SK-N-SH treated with all-trans-retinoic acid at 6 μM for 48 hours (cell line): Measurements from ENCODE around the gene CYBA.

Experiments used
- ARNTL ChIP-seq: fragments of 450-650 bp; formaldehyde crosslinking; IDR thresholded peaks from 2 replicates; pipeline ENCODE4 v1.5.0; 2020; ENCODE audit warnings: low read depth, mild to moderate bottlenecking, moderate library complexity, borderline replicate concordance
- GLIS3 ChIP-seq: fragments of 250-450 bp; sonication (Bioruptor Pico); IDR thresholded peaks from 2 replicates; pipeline ENCODE4 v1.5.0; 2020; ENCODE audit warnings: mild to moderate bottlenecking, moderate library complexity
- ISL1 ChIP-seq: fragments of 250-450 bp; sonication (Bioruptor Pico); IDR thresholded peaks from 2 replicates; pipeline ENCODE4 v2.1.2; 2022; ENCODE audit warnings: mild to moderate bottlenecking, moderate library complexity
- RARB ChIP-seq: fragments of 250-450 bp; sonication (Bioruptor Pico); IDR thresholded peaks from 2 replicates; pipeline ENCODE4 v1.8.0; 2021; ENCODE audit warnings: mild to moderate bottlenecking, moderate library complexity
- ZFP3 ChIP-seq: fragments of 250-450 bp; sonication (Bioruptor Pico); IDR thresholded peaks from 2 replicates; pipeline ENCODE4 v1.5.0; 2020; ENCODE audit warnings: mild to moderate bottlenecking, moderate library complexity
- ZFP30 ChIP-seq: fragments of 450-650 bp; formaldehyde crosslinking; IDR thresholded peaks from 2 replicates; pipeline ENCODE4 v1.5.0; 2022; ENCODE audit warnings: mild to moderate bottlenecking, moderate library complexity
- ZNF565 ChIP-seq: fragments of 450-650 bp; formaldehyde crosslinking; conservative IDR thresholded peaks from 2 replicates; pipeline ENCODE4 v1.5.0; 2020; ENCODE audit warnings: low read depth, mild to moderate bottlenecking, moderate library complexity
- ZNF70 ChIP-seq: fragments of 450-650 bp; formaldehyde crosslinking; IDR thresholded peaks from 2 replicates; pipeline ENCODE4 v1.5.0; 2020; ENCODE audit warnings: mild to moderate bottlenecking, moderate library complexity
- TF ChIP-seq, protein P1 (sequence below): fragments of 250-450 bp; sonication (Bioruptor Pico); IDR thresholded peaks from 2 replicates; pipeline ENCODE4 v1.8.0; 2020; ENCODE audit warnings: mild to moderate bottlenecking, moderate library complexity, borderline replicate concordance
- TF ChIP-seq, protein P2 (sequence below): fragments of 250-450 bp; sonication (Bioruptor Pico); IDR thresholded peaks from 2 replicates; pipeline ENCODE4 v1.5.0; 2020; ENCODE audit warnings: mild to moderate bottlenecking, moderate library complexity
- TF ChIP-seq, protein P3 (sequence below): fragments of 250-450 bp; sonication (Bioruptor Pico); IDR thresholded peaks from 2 replicates; pipeline ENCODE4 v1.5.1; 2021; ENCODE audit warnings: mild to moderate bottlenecking, moderate library complexity
- TF ChIP-seq, protein P4 (sequence below): fragments of 250-450 bp; sonication (Bioruptor Pico); IDR thresholded peaks from 2 replicates; pipeline ENCODE4 v1.5.1; 2020; ENCODE audit warnings: low read depth, mild to moderate bottlenecking, moderate library complexity

DNA sequence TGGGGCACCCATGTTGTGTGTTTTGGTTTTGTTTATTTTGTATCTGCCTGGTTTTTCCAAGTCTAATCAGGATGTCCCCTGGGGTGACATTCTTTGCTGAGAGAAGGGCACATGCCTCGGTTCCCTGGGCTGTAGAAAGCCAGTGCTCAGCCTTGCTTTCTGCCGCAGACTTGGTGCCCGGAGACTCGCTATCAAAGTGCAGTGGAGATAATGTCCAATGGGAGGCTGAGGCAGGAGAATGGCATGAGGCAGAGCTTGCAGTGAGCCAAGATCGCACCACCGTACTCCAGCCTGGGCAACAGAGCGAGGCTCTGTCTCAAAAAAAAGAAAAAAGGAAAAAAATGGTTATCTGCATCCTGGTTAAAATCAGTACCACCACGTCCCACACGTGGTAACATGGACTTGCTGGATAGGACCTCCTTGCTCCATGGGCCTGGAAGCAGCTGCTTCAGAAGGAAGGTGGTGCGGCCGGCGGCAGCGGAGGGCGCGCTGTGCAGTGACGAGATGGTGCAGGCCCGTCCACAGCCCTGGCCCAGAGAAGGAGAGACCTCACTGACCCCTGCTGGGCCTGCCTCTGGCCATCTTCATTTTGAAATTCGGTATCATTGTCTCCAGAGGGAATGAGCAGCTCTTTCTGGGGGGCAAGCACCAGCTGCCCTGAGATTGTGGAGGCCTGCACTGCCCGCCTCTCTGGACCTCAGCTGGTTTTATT, 31.7 kb downstream of the CYBA start:
- TF ChIP-seq, protein P1, sequence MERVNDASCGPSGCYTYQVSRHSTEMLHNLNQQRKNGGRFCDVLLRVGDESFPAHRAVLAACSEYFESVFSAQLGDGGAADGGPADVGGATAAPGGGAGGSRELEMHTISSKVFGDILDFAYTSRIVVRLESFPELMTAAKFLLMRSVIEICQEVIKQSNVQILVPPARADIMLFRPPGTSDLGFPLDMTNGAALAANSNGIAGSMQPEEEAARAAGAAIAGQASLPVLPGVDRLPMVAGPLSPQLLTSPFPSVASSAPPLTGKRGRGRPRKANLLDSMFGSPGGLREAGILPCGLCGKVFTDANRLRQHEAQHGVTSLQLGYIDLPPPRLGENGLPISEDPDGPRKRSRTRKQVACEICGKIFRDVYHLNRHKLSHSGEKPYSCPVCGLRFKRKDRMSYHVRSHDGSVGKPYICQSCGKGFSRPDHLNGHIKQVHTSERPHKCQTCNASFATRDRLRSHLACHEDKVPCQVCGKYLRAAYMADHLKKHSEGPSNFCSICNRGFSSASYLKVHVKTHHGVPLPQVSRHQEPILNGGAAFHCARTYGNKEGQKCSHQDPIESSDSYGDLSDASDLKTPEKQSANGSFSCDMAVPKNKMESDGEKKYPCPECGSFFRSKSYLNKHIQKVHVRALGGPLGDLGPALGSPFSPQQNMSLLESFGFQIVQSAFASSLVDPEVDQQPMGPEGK (CRISPR knock-in tag): no peak
- TF ChIP-seq ZFP3 (CRISPR knock-in tag): no peak
- TF ChIP-seq GLIS3 (CRISPR knock-in tag): no peak
- TF ChIP-seq ZFP30 (CRISPR knock-in tag): no peak
- TF ChIP-seq, protein P2, sequence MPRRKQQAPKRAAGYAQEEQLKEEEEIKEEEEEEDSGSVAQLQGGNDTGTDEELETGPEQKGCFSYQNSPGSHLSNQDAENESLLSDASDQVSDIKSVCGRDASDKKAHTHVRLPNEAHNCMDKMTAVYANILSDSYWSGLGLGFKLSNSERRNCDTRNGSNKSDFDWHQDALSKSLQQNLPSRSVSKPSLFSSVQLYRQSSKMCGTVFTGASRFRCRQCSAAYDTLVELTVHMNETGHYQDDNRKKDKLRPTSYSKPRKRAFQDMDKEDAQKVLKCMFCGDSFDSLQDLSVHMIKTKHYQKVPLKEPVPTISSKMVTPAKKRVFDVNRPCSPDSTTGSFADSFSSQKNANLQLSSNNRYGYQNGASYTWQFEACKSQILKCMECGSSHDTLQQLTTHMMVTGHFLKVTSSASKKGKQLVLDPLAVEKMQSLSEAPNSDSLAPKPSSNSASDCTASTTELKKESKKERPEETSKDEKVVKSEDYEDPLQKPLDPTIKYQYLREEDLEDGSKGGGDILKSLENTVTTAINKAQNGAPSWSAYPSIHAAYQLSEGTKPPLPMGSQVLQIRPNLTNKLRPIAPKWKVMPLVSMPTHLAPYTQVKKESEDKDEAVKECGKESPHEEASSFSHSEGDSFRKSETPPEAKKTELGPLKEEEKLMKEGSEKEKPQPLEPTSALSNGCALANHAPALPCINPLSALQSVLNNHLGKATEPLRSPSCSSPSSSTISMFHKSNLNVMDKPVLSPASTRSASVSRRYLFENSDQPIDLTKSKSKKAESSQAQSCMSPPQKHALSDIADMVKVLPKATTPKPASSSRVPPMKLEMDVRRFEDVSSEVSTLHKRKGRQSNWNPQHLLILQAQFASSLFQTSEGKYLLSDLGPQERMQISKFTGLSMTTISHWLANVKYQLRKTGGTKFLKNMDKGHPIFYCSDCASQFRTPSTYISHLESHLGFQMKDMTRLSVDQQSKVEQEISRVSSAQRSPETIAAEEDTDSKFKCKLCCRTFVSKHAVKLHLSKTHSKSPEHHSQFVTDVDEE: no peak
- no peak for TF ChIP-seq ZNF565 (CRISPR knock-in tag)
- no peak for TF ChIP-seq RARB
- no peak for TF ChIP-seq ZNF70
- TF ChIP-seq, protein P3, sequence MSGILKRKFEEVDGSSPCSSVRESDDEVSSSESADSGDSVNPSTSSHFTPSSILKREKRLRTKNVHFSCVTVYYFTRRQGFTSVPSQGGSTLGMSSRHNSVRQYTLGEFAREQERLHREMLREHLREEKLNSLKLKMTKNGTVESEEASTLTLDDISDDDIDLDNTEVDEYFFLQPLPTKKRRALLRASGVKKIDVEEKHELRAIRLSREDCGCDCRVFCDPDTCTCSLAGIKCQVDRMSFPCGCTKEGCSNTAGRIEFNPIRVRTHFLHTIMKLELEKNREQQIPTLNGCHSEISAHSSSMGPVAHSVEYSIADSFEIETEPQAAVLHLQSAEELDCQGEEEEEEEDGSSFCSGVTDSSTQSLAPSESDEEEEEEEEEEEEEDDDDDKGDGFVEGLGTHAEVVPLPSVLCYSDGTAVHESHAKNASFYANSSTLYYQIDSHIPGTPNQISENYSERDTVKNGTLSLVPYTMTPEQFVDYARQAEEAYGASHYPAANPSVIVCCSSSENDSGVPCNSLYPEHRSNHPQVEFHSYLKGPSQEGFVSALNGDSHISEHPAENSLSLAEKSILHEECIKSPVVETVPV (CRISPR knock-in tag): no peak
- TF ChIP-seq, protein P4, sequence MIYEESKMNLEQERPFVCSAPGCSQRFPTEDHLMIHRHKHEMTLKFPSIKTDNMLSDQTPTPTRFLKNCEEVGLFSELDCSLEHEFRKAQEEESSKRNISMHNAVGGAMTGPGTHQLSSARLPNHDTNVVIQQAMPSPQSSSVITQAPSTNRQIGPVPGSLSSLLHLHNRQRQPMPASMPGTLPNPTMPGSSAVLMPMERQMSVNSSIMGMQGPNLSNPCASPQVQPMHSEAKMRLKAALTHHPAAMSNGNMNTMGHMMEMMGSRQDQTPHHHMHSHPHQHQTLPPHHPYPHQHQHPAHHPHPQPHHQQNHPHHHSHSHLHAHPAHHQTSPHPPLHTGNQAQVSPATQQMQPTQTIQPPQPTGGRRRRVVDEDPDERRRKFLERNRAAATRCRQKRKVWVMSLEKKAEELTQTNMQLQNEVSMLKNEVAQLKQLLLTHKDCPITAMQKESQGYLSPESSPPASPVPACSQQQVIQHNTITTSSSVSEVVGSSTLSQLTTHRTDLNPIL: no peak
- TF ChIP-seq ISL1 (CRISPR knock-in tag): no peak
- TF ChIP-seq ARNTL (CRISPR knock-in tag): no peak
